Pancreas (tissue), 10 donors: Measurements from ENCODE around the gene PTPRD. TPM values are rescaled to one million over a fixed set of nuclear protein-coding genes. Genes with fewer than 3 reads are reported as not detected.

Source experiments
- ATAC-seq, 4 donors: fragments of 200-7000 bp; cut with Tn5 transposase; one replicate each; pipeline versions ENCODE4 v1.8.0 to v1.9.1; 2020; ENCODE audit warnings: mild to moderate bottlenecking in 4 of 4, moderate library complexity in 4 of 4
- DNase-seq, 6 donors: peaks; one replicate each; pipeline ENCODE4 v3.0.0-alpha.2; 2020
- FAIRE-seq: peaks from 2 replicates; lab custom pipeline; 2012; peaks lifted over from hg19 to GRCh38; lab: Jason Lieb, UNC
- H3K27ac ChIP-seq, 4 donors: fragments of 200-600 bp; sonication (generic); 1 replicate in 3 of 4; 2 replicates in 1 of 4; pipeline versions ENCODE4 v1.5.0 to v1.8.0; 2020
- H3K27me3 ChIP-seq, 4 donors: fragments of 200-600 bp; one replicate each; pipeline ENCODE4 v1.8.0; 2021
- H3K36me3 ChIP-seq, 3 donors: fragments of 200-600 bp; sonication (generic) in 1 of 3; one replicate each; pipeline versions ENCODE4 v1.5.0 to v1.8.0; 2020 to 2021
- H3K4me1 ChIP-seq, 3 donors: fragments of 200-600 bp; one replicate each; pipeline ENCODE4 v1.8.0; 2021
- H3K4me3 ChIP-seq, 4 donors: fragments of 200-600 bp; sonication (generic) in 2 of 4; one replicate each; pipeline versions ENCODE4 v1.5.0 to v1.8.0; 2020 to 2021
- H3K9me3 ChIP-seq, 4 donors: fragments of 200-600 bp; one replicate each; pipeline ENCODE4 v1.8.0; 2021
- CTCF ChIP-seq, 4 donors: fragments of 200-600 bp; sonication (generic) in 3 of 4; IDR thresholded peaks; one replicate each; pipeline versions ENCODE4 v1.5.0 to v1.8.0; 2021; ENCODE audit warnings: antibody characterized with exemption in 4 of 4
- WGBS, 2 donors: extraction: QIAGEN DNeasy Blood & Tissue Kit; methylation state at CpG; one replicate each; pipeline ENCODE4 v1.1.7; 2013; 5-methylcytosine and 5-hydroxymethylcytosine counted together
- intact Hi-C, 3 donors: fragments of 100-400 bp; cut with DNase I; formaldehyde crosslinking; loops; one replicate each; pipeline versions ENCODE4 v1.11.1 to v1.14.2; 2022
- polyA plus RNA-seq, 2 donors: library from polyadenylated mRNA; stranded (reverse); fragments of 200-250 nt; gene quantifications; one replicate each; pipeline ENCODE4 v1.2.3, GENCODE V29; 2013
- total RNA-seq, 6 donors: library from RNA; stranded (reverse); fragmentation: NEBNext Ultra II Directional in 4 of 6; extraction: Animal tissue kit (Norgen Biotek cat#: 25700) in 4 of 6; gene quantifications; one replicate each; pipeline versions ENCODE4 v1.2.1 to v1.2.4, GENCODE V29; 2021 to 2023
- donor health status: healthy with polysubstance abuse.
- donor health status: DM: no; HTN: no; CAD: no; lungs with moderate emphysema.
- donor health status: DM: no; HTN: no; CAD: no.
- donor health status: control.
- donor health status: control.
- donor health status: Bipolar disorder and iron deficiency.
- donor health status: DM: yes; HTN: yes; CAD: no.
- donor health status: DM: no; HTN: no; CAD: no.
- donor health status: DM: no; HTN: no; CAD: no.
- donor health status: DM: yes; HTN: yes; CAD: no.

Gene PTPRD
- total and polyA plus RNA-seq, 8 donors: 2.1 to 21.7 (median 5.1) TPM

- DNase-seq (no peak), ATAC-seq (no peak), FAIRE-seq (no peak)
- H3K27me3 ChIP-seq: peaks cover 0 to 3% (median 0%) of the 10 kb centered on the region in 4 donors
- WGBS, 2 donors: 52 to 61% methylated on average over 7 of the region's 7 CpGs
- TF ChIP-seq CTCF (IDR thresholded peaks at IDR 0.05): no peak
- no peak overlapping the region for H3K4me3 ChIP-seq
- intact Hi-C loops: no loop called here
- no peak overlapping the region for H3K27ac ChIP-seq
- no peaks in the 10 kb centered on the region for H3K9me3 ChIP-seq
- H3K4me1 ChIP-seq: no peaks in the 10 kb centered on the region
- no peaks in the 10 kb centered on the region for H3K36me3 ChIP-seq
These were observed 692.3 kb downstream of the PTPRD start for GRCh38 chr9:9920425-9921060.

- WGBS, 2 donors: 64 to 85% methylated on average over 3 of the region's 3 CpGs
- DNase-seq: no peak
- Histone ChIP-seq H3K4me1 (no peaks in the 10 kb centered on the region), H3K4me3 (no peak overlapping the region), H3K27me3 (peaks cover 0 to 3% (median 0%) of the 10 kb centered on the region in 4 donors), H3K9me3 (no peaks in the 10 kb centered on the region), H3K36me3 (no peaks in the 10 kb centered on the region), H3K27ac (no peak overlapping the region)
- TF ChIP-seq CTCF (IDR thresholded peaks at IDR 0.05): no peak
- FAIRE-seq: no peak
- no peak for ATAC-seq
- intact Hi-C loops: no loop called here
These were observed 693.5 kb downstream of the PTPRD start for GRCh38 chr9:9919174-9919775.

GRCh38 chr9:9917400-9917799 lies 695.4 kb downstream of the PTPRD start:
- Histone ChIP-seq H3K27ac (no peak overlapping the region), H3K4me1 (no peaks in the 10 kb centered on the region), H3K36me3 (no peaks in the 10 kb centered on the region), H3K9me3 (no peaks in the 10 kb centered on the region), H3K27me3 (peaks cover 0 to under 1% (median 0%) of the 10 kb centered on the region in 4 donors), H3K4me3 (no peak overlapping the region)
- FAIRE-seq (no peak), ATAC-seq (no peak), DNase-seq (no peak)
- no peak for TF ChIP-seq CTCF (IDR thresholded peaks at IDR 0.05)
- intact Hi-C loops: no loop called here

- no peaks in the 10 kb centered on the region for H3K36me3 ChIP-seq
- FAIRE-seq (no peak), ATAC-seq (no peak), DNase-seq (no peak)
- 58 to 74% methylated on average over 3 of the region's 3 CpGs for WGBS, 2 donors
- H3K9me3 ChIP-seq: no peaks in the 10 kb centered on the region
- H3K27ac ChIP-seq: no peak overlapping the region
- no peak overlapping the region for H3K4me3 ChIP-seq
- no peaks in the 10 kb centered on the region for H3K27me3 ChIP-seq
- no peak for TF ChIP-seq CTCF (IDR thresholded peaks at IDR 0.05)
- intact Hi-C loops: no loop called here
- no peaks in the 10 kb centered on the region for H3K4me1 ChIP-seq
These were observed 698.6 kb downstream of the PTPRD start for GRCh38 chr9:9914174-9914573.

GRCh38 chr9:9913276-9913832 lies 699.4 kb downstream of the PTPRD start:
- WGBS, 2 donors: 5 to 26% methylated on average over 1 of the region's 1 CpG
- DNase-seq: no peak

More at GRCh38 chr9:9913276-9913832, 699.4 kb downstream of the PTPRD start:
- Histone ChIP-seq H3K4me1 (no peaks in the 10 kb centered on the region), H3K4me3 (no peak overlapping the region), H3K27ac (no peak overlapping the region), H3K27me3 (no peaks in the 10 kb centered on the region), H3K9me3 (no peaks in the 10 kb centered on the region), H3K36me3 (no peaks in the 10 kb centered on the region)
- TF ChIP-seq CTCF (IDR thresholded peaks at IDR 0.05): no peak
- intact Hi-C loops: no loop called here
- FAIRE-seq (no peak), ATAC-seq (no peak)
